Activated effector memory CD4-positive, alpha-beta T cell treated with anti-CD3 and anti-CD28 coated beads, Interleukin-2, amount 50 U/mL, for 16 hours (primary cell): Measurements from ENCODE around the gene DOCK11.
"Not testable (repeated sequence)": the region's sequence is repeated elsewhere in the genome, so short reads cannot be mapped to it uniquely, and the experiment has no call there.

ENCODE experiments used
- DNase-seq: peaks from one replicate; pipeline ENCODE4 v3.0.0-alpha.2; 2020

The DOCK11 gene

GRCh38 chrX:118715917-118716316 is 220.3 kb downstream of the DOCK11 start:
- not testable (repeated sequence) for DNase-seq

- not testable (repeated sequence) for DNase-seq
Observed at GRCh38 chrX:118716833-118717232, 221.2 kb downstream of the DOCK11 start.

GRCh38 chrX:118717678-118718391 is 222.2 kb downstream of the DOCK11 start:
- no peak for DNase-seq

GRCh38 chrX:118718737-118719136 is 223.1 kb downstream of the DOCK11 start:
- DNase-seq = no peak

- no peak for DNase-seq
Observed at GRCh38 chrX:118720058-118720707, 224.6 kb downstream of the DOCK11 start.

GRCh38 chrX:118723376-118723775 is 227.8 kb downstream of the DOCK11 start:
- DNase-seq = no peak

GRCh38 chrX:118724365-118724764 is 228.8 kb downstream of the DOCK11 start:
- no peak for DNase-seq

- DNase-seq = no peak
Observed at GRCh38 chrX:118724775-118725174, 229.2 kb downstream of the DOCK11 start.

- no peak for DNase-seq
Observed at GRCh38 chrX:118726396-118726795, 230.8 kb downstream of the DOCK11 start.

GRCh38 chrX:118726887-118727685 is 231.5 kb downstream of the DOCK11 start, which contains the start of gene IL13RA1:
TSS of gene IL13RA1 (plus strand) at chrX:118727606. CDS start at chrX:118727639, 33 bp downstream.
- DNase-seq = peak; percentile 65

GRCh38 chrX:118727686-118728339 is 232.2 kb downstream of the DOCK11 start:
- DNase-seq = no peak

- no peak for DNase-seq
Observed at GRCh38 chrX:118729042-118729652, 233.5 kb downstream of the DOCK11 start.

- DNase-seq = no peak
Observed at GRCh38 chrX:118730500-118731247, 235.1 kb downstream of the DOCK11 start.

GRCh38 chrX:118732551-118732950 is 236.9 kb downstream of the DOCK11 start:
- DNase-seq = not testable (repeated sequence)

- no peak for DNase-seq
Observed at GRCh38 chrX:118734909-118735308, 239.3 kb downstream of the DOCK11 start.
